Activated naive CD8-positive, alpha-beta T cell (primary cell): ENCODE measurements around the gene GALNT15.

Source experiments
- H3K27ac Mint-ChIP-seq: one replicate; pipeline ENCODE4 v1.8.0; 2021; ENCODE audit warnings: mixed read lengths
- H3K27me3 Mint-ChIP-seq: one replicate; pipeline ENCODE4 v1.8.0; 2021; ENCODE audit warnings: mixed read lengths
- H3K36me3 Mint-ChIP-seq: one replicate; pipeline ENCODE4 v1.8.0; 2021; ENCODE audit warnings: mixed read lengths
- H3K4me1 Mint-ChIP-seq: one replicate; pipeline ENCODE4 v1.8.0; 2021; ENCODE audit warnings: low read depth, mixed read lengths
- H3K4me3 Mint-ChIP-seq: one replicate; pipeline ENCODE4 v1.8.0; 2021; ENCODE audit warnings: mild to moderate bottlenecking, mixed read lengths
- H3K9me3 Mint-ChIP-seq: one replicate; pipeline ENCODE4 v1.8.0; 2021; ENCODE audit warnings: low read depth, mixed read lengths

GALNT15 gene

GRCh38 chr3:16216373-16216935 lies 42.0 kb downstream of the GALNT15 start:
- Mint-ChIP-seq H3K4me1 (no peaks in the 10 kb centered on the region), H3K27me3 (no peaks in the 10 kb centered on the region), H3K4me3 (no peak overlapping the region), H3K9me3 (no peaks in the 10 kb centered on the region), H3K27ac (no peak overlapping the region), H3K36me3 (no peaks in the 10 kb centered on the region)

GRCh38 chr3:16219777-16220176 lies 45.3 kb downstream of the GALNT15 start:
- no peaks in the 10 kb centered on the region for H3K4me1 Mint-ChIP-seq
- H3K9me3 Mint-ChIP-seq: no peaks in the 10 kb centered on the region
- H3K4me3 Mint-ChIP-seq: no peak overlapping the region
- no peaks in the 10 kb centered on the region for H3K36me3 Mint-ChIP-seq
- H3K27ac Mint-ChIP-seq: no peak overlapping the region
- H3K27me3 Mint-ChIP-seq: no peaks in the 10 kb centered on the region

GRCh38 chr3:16221990-16222389 lies 47.5 kb downstream of the GALNT15 start:
- Mint-ChIP-seq H3K4me3 (no peak overlapping the region), H3K36me3 (peaks cover 2% of the 10 kb centered on the region), H3K4me1 (no peaks in the 10 kb centered on the region), H3K9me3 (peaks cover 3% of the 10 kb centered on the region), H3K27ac (no peak overlapping the region), H3K27me3 (no peaks in the 10 kb centered on the region)

GRCh38 chr3:16222547-16222946 lies 48.1 kb downstream of the GALNT15 start:
- Mint-ChIP-seq H3K27ac (no peak overlapping the region), H3K36me3 (peaks cover 2% of the 10 kb centered on the region), H3K4me1 (no peaks in the 10 kb centered on the region), H3K27me3 (no peaks in the 10 kb centered on the region), H3K4me3 (no peak overlapping the region), H3K9me3 (peaks cover 3% of the 10 kb centered on the region)

GRCh38 chr3:16224325-16224724 lies 49.8 kb downstream of the GALNT15 start:
- H3K9me3 Mint-ChIP-seq: peaks cover 3% of the 10 kb centered on the region
- H3K36me3 Mint-ChIP-seq: peaks cover 2% of the 10 kb centered on the region
- no peaks in the 10 kb centered on the region for H3K27me3 Mint-ChIP-seq
- no peak overlapping the region for H3K27ac Mint-ChIP-seq
- H3K4me1 Mint-ChIP-seq: no peaks in the 10 kb centered on the region
- no peak overlapping the region for H3K4me3 Mint-ChIP-seq

- no peaks in the 10 kb centered on the region for H3K4me1 Mint-ChIP-seq
- H3K27ac Mint-ChIP-seq: no peak overlapping the region
- peaks cover 6% of the 10 kb centered on the region for H3K27me3 Mint-ChIP-seq
- peaks cover 3% of the 10 kb centered on the region for H3K9me3 Mint-ChIP-seq
- no peak overlapping the region for H3K4me3 Mint-ChIP-seq
- peaks cover 2% of the 10 kb centered on the region for H3K36me3 Mint-ChIP-seq
Measured at GRCh38 chr3:16227566-16227965, 53.1 kb downstream of the GALNT15 start.

GRCh38 chr3:16229681-16230080 lies 55.2 kb downstream of the GALNT15 start:
- Mint-ChIP-seq H3K4me1 (no peaks in the 10 kb centered on the region), H3K36me3 (peaks cover 2% of the 10 kb centered on the region), H3K9me3 (peaks cover 3% of the 10 kb centered on the region), H3K27ac (no peak overlapping the region), H3K4me3 (no peak overlapping the region), H3K27me3 (peaks cover 6% of the 10 kb centered on the region)

- Mint-ChIP-seq H3K9me3 (no peaks in the 10 kb centered on the region), H3K4me3 (no peak overlapping the region), H3K4me1 (no peaks in the 10 kb centered on the region), H3K36me3 (no peaks in the 10 kb centered on the region), H3K27ac (no peak overlapping the region), H3K27me3 (peaks cover 6% of the 10 kb centered on the region)
Measured at GRCh38 chr3:16231983-16232382, 57.5 kb downstream of the GALNT15 start.

- Mint-ChIP-seq H3K27ac (no peak overlapping the region), H3K27me3 (peaks cover 6% of the 10 kb centered on the region), H3K4me1 (no peaks in the 10 kb centered on the region), H3K9me3 (no peaks in the 10 kb centered on the region), H3K4me3 (no peak overlapping the region), H3K36me3 (no peaks in the 10 kb centered on the region)
Measured at GRCh38 chr3:16233806-16234205, 59.3 kb downstream of the GALNT15 start.

- Mint-ChIP-seq H3K9me3 (no peaks in the 10 kb centered on the region), H3K36me3 (no peaks in the 10 kb centered on the region), H3K4me3 (no peak overlapping the region), H3K27ac (no peak overlapping the region), H3K4me1 (no peaks in the 10 kb centered on the region), H3K27me3 (peaks cover 6% of the 10 kb centered on the region)
Measured at GRCh38 chr3:16234281-16234680, 59.8 kb downstream of the GALNT15 start.

- Mint-ChIP-seq H3K27ac (no peak overlapping the region), H3K4me3 (no peak overlapping the region), H3K36me3 (no peaks in the 10 kb centered on the region), H3K4me1 (peaks cover 1% of the 10 kb centered on the region), H3K27me3 (peaks cover 3% of the 10 kb centered on the region), H3K9me3 (no peaks in the 10 kb centered on the region)
Measured at GRCh38 chr3:16236030-16236639, 61.7 kb downstream of the GALNT15 start.

- H3K27me3 Mint-ChIP-seq: no peaks in the 10 kb centered on the region
- H3K4me3 Mint-ChIP-seq: no peak overlapping the region
- no peak overlapping the region for H3K27ac Mint-ChIP-seq
- H3K4me1 Mint-ChIP-seq: peaks cover 1% of the 10 kb centered on the region
- H3K9me3 Mint-ChIP-seq: no peaks in the 10 kb centered on the region
- no peaks in the 10 kb centered on the region for H3K36me3 Mint-ChIP-seq
Measured at GRCh38 chr3:16236856-16237393, 62.4 kb downstream of the GALNT15 start.

- H3K36me3 Mint-ChIP-seq: no peaks in the 10 kb centered on the region
- no peak overlapping the region for H3K4me3 Mint-ChIP-seq
- peaks cover 1% of the 10 kb centered on the region for H3K4me1 Mint-ChIP-seq
- no peak overlapping the region for H3K27ac Mint-ChIP-seq
- no peaks in the 10 kb centered on the region for H3K27me3 Mint-ChIP-seq
- H3K9me3 Mint-ChIP-seq: no peaks in the 10 kb centered on the region
Measured at GRCh38 chr3:16239086-16239770, 64.7 kb downstream of the GALNT15 start.

GRCh38 chr3:16239780-16240179 lies 65.3 kb downstream of the GALNT15 start:
- no peaks in the 10 kb centered on the region for H3K36me3 Mint-ChIP-seq
- peaks cover 1% of the 10 kb centered on the region for H3K4me1 Mint-ChIP-seq
- H3K27me3 Mint-ChIP-seq: no peaks in the 10 kb centered on the region
- H3K27ac Mint-ChIP-seq: no peak overlapping the region
- no peak overlapping the region for H3K4me3 Mint-ChIP-seq
- H3K9me3 Mint-ChIP-seq: no peaks in the 10 kb centered on the region

- H3K4me1 Mint-ChIP-seq: peaks cover 1% of the 10 kb centered on the region
- no peaks in the 10 kb centered on the region for H3K27me3 Mint-ChIP-seq
- no peaks in the 10 kb centered on the region for H3K9me3 Mint-ChIP-seq
- H3K36me3 Mint-ChIP-seq: no peaks in the 10 kb centered on the region
- H3K27ac Mint-ChIP-seq: no peak overlapping the region
- no peak overlapping the region for H3K4me3 Mint-ChIP-seq
Measured at GRCh38 chr3:16240229-16241023, 65.9 kb downstream of the GALNT15 start.
